ENCODE results near the gene DNAAF6. TPM values are rescaled to one million over a fixed set of nuclear protein-coding genes. Genes with fewer than 3 reads are reported as not detected.
"Not testable (repeated sequence)": the region's sequence is repeated elsewhere in the genome, so short reads cannot be mapped to it uniquely, and the experiment has no call there.

The DNAAF6 gene
- total RNA-seq: not detected
- long read RNA-seq: 0 reads

DNA sequence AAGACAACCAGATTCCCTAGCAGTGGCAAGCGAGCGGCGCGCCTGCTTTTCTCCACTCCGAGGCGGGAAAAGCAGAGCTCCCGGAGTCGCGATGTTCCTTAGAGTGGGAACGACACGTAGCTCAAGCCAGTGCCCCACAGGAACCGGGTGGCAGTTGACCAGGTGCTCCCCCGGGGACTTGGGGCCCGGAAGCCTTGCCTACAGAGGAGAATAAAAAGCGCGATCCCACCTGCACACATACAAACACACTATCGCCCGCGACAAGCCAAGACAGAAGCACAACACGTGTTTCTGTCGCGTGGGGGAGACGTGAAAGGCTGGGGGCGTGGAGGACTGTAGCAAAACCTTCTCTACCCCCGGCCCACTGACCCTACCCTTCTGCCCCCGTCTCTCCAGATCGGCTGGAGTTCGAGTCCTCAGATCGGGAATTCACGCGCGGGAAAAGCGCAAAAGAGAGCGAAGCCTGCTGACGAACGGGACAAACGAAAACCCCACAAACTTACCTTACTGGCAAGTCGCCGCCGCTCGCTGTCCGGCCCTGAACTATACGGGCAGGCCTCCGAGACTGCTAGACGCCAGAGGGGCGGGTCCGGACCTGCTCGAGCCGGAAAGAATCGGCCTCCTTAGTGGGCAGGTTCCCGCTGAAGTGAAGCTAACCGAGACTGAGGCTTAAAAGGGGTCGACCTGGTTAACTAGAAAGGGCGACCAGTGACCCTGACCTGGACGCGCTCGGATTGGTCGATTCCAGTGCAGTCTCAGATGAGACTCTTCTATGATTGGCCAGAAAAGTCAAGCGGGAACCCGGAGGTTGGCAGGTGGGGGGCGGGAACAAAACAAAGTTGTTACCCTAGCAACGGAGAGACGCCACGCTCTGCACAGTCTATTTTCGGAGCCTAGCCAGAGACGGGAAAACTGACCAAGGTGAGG lies at the start of gene DNAAF6, which contains the start of gene NUP62CL:
DNAAF6 (plus strand) TSS at position 842 of the 927 bp plus-strand sequence. CDS start 6,265 bp downstream, outside the sequence.
NUP62CL (minus strand) TSS at position 664 of the 927 bp plus-strand sequence. CDS start 31,287 bp downstream, outside the sequence.
- intact Hi-C loops (cut with micrococcal nuclease): no loop called here
- DNase-seq: peak; percentile 63
- peak; percentile 94 for ATAC-seq

DNA sequence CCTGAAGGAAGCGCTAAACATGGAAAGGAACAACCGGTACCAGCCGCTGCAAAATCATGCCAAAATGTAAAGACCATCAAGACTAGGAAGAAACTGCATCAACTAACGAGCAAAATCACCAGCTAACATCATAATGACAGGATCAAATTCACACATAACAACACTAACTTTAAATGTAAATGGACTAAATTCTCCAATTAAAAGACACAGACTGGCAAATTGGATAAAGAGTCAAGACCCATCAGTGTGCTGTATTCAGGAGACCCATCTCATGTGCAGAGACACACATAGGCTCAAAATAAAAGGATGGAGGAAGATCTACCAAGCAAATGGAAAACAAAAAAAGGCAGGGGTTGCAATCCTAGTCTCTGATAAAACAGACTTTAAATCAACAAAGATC lies 48.8 kb upstream of the DNAAF6 start:
- DNase-seq; intact Hi-C loops (cut with micrococcal nuclease); ATAC-seq: not testable (repeated sequence)

DNA sequence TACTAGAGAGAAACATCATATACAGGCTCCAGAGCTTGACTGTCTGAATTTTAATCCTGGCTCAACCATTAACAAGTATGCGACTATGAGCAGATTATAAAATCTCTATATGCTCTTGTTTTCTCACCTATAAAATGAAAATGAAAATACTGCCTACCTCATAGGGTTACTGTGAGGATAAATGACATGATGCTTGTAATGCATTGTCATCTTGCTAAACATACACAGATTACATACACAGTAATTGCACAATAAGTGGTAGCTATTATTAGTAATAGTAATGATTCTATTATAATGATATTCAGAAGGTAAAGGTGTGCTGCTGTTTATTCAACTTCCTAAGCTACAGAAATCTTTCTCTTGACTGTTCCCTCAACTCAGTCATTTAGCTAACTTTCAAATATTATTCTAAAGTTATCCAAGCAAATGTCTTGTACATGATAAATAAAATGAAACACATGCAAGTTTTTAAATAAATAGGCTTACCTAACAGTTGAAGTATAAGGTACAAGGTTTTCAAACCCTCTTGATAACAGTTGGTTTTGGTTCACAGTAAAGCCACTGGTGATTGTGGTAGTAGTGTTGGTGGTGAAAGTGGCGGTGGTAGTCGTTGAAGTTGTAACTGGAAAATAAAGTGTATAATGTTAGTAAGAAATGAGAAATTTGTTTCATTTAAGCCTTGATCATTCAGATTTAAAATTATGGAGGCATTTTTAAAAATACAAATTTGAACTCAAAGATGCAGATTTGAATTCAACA lies 39.1 kb upstream of the DNAAF6 start:
- intact Hi-C loops (cut with micrococcal nuclease): no loop called here
- ATAC-seq: no peak
- DNase-seq: no peak

DNA sequence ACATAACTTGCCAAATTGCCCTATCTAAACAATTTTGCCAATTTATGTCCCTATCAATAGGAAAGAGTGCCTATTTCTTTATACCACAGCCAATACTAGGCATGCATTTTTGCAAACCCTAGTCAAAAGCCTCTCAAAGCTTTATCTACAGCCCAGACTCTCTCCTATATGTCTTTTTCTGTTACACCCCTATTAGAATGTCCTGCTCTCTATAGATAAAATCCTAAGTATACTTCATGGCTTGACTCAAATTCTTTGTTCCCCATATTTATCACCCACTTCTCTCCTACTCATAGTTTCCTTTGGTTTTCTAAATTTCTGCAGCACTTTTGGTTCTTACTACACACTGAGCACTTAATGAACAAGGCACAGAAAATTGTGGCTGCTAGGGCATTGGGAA lies 38.2 kb upstream of the DNAAF6 start:
- ATAC-seq: no peak
- intact Hi-C loops (cut with micrococcal nuclease): no loop called here
- no peak for DNase-seq

DNA sequence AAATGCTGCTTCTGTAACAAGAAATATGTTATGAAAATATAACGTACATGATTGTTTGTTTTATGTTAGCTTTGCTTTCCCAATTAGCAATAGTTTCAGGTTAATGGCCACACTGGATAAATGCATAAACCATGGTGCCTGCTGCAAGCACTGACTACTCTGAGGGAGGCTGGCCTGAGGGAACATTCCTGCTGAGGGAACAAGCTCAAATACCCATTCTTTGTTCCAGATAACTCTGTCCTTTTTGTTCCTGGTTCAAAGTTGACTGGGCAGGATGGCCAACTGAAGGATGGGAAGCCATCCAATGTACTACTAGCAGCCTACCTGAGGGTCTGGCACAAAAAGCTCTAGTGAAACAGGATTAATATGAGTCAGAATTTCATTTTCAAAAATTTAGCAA lies 37.7 kb upstream of the DNAAF6 start:
- DNase-seq (no peak), ATAC-seq (no peak)
- intact Hi-C loops (cut with micrococcal nuclease): no loop called here

DNA sequence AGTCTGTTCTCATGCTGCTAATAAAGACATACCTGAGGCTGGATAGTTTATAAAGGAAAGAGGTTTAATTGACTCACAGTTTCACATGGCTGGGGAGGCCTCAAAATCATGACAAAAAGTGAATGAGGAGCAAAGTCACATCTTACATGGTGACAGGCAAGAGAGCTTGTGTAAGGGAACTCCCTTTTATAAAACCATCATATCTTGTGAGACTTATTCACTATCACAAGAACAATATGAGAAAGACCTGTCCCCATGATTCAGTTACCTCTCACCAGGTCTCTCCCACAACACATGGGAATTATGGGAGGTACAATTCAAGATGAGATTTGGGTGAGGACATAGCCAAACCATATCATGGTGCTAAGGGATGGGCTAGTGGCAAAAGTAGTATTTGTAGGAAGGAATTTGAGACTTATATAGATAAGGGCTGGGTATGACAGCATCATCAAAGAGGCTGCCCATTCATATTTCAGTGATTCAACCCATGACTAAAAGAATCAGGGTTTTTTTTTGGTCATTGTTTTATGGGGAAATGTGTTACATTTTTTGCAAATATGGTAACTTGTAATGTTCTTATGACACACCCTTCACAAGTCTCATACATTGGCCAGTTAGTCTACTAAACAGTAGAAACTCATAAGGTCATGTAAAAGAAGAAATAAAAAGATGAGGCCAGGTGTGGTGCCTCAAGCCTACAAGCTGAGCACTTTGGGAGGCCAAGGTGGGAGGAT lies 34.9 kb upstream of the DNAAF6 start:
- intact Hi-C loops (cut with micrococcal nuclease): no loop called here
- ATAC-seq: no peak
- no peak for DNase-seq

DNA sequence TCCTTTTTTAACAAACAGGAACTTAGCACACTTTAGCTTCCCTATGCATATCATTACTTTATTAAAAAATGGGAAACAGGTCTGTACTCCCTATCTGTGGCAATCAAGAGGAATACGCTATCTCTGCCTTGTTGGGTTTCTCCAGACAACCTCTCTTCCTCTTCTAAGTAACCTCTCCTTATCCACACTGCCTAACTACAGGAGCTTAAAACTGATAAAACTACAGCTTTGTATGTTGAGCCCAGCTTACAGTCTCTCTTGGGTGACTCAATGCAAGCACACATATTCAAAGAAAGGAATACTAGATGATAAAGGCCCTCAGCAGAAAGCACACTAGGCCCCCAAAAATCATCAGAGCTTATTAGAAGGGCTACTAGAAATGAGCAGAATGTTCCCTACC lies 9.1 kb upstream of the DNAAF6 start:
- intact Hi-C loops (cut with micrococcal nuclease): no loop called here
- no peak for ATAC-seq
- no peak for DNase-seq

DNA sequence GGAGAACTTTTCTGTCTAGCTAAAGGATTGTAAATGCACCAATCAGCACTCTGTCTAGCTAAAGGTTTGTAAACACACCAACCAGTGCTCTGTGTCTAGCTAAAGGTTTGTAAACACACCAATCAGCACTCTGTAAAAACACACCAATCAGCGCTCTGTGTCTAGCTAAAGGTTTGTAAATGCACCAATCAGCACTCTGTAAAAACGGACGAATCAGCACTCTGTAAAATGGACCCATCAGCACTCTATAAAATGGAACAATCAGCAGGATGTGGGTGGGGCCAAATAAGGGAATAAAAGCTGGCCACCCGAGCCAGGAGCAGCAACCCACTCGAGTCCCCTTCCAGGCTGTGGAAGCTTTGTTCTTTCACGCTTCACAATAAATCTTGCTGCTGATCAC lies 8.3 kb upstream of the DNAAF6 start:
- DNase-seq; ATAC-seq; intact Hi-C loops (cut with micrococcal nuclease): not testable (repeated sequence)

DNA sequence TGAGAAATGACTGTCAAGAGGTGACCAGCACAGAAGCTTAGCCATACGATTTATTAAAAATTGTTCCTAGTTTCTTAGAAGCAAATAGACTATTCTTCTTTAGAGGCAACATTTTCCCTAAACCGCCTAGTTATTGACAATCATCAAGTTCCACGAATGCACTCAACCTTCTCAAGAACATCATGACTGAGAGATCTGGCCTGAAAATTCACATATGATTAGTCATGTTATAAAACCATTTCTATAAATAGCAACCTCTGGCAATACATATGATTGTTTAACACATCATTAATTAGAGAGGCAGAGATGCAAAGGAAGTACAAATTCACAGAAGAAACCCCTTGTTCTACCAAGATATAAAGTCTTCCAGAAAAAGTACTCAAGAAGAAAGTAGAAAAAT lies 6.9 kb upstream of the DNAAF6 start:
- DNase-seq (no peak), ATAC-seq (no peak)
- intact Hi-C loops (cut with micrococcal nuclease): no loop called here

DNA sequence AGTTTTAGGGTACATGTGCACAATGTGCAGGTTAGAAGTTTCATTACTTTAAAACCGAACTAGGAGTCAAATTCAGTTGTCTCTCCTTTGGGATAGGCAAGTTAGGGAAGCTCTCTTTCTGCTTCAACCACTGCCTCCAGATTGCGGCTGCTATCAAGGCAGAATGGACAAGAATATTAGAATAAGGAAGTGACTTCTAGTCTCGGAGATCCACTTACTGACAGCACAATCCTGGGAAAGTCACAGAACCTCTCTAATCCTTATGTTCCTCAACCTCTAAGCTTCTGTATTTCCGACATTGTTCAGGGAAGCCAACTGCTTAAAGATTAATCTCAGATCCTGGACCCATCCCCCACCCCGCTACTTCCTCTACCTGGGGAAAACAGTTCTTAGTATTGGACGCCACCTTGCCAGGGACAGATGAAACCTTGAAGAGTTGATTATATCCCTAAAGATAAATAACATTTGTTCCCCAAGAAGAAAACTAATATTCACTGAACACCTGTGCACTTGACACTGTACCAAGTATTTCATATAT lies 2.3 kb upstream of the DNAAF6 start:
- ATAC-seq (no peak), DNase-seq (no peak)
- intact Hi-C loops (cut with micrococcal nuclease): no loop called here

DNA sequence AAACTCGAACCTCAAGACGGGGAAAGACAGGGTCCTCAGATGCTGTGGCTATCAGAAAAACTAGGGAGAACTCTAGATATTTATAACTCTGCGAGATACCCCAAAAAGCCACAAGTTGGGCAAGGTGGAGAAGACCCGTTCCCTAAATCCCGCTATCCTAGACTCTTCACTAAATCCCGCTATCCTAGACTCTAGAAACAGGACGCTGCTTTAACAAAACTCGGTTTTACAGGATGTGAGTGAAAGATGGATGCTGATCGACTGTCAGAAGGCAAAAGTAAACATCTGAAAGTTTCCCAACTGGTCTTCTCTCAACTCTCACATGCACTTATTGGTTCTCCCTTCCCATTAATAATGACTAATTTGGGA lies 270 bp downstream of the DNAAF6 start:
- intact Hi-C loops (cut with micrococcal nuclease): no loop called here
- no peak for DNase-seq
- ATAC-seq: no peak

DNA sequence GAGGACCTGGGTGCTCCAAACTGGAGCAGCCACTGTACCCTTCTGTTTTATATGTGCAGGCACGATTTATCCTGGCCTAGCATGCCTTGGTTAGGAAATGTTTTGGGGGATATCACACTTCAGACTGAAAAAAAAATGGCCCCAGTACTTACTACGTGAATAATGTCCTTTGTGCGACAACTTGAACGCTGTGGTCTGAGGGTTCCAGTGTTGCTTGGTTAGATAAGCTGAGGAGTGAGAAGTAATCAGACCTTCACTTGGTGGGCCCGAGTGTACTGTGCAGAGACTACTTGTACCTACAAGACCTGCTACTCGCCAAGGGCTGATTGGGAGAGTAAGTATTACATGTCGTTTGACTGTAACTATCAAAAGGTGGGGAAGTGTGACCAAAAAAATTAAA lies 678 bp downstream of the DNAAF6 start:
- intact Hi-C loops (cut with micrococcal nuclease): no loop called here
- ATAC-seq (no peak), DNase-seq (no peak)

DNA sequence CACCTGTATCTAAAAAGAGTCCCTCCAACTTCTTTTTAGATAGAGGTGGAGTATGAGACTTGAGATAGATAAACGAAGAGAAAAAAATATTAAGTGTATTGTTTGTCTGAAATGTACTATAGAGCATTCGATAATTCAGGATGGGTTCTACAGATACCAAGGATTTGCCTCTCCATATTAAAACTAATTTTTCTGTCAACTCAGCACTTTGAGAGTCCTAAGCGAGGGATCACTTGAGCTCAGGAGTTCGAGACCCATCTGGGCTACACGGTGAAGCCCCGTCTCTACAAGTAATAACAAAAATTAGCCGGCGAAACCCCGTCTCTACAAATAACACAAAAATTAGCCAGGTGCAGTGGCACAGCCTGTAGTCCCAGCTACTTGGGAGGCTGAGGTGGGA lies 1.5 kb downstream of the DNAAF6 start:
- no peak for DNase-seq
- intact Hi-C loops (cut with micrococcal nuclease): no loop called here
- no peak for ATAC-seq

DNA sequence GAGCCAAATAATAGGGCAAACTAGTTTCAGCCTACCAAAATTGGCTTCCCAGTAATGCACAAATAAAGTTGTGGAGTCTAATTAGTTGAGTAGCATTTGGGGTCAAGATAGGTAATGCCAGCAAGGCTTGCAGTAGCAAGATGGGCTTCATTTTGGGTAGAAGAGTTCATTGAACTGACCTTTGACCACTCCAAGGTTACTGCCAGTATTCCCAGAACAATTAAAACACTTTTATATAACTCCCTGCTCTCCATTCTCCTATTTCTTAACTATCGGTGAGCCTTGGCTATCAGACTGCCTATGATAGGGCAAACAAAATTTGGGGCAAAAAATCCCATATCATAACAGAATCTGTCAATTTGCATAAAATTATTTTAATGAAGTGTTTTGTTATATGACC lies 7.1 kb downstream of the DNAAF6 start:
- no peak for DNase-seq
- intact Hi-C loops (cut with micrococcal nuclease): no loop called here
- ATAC-seq: no peak

DNA sequence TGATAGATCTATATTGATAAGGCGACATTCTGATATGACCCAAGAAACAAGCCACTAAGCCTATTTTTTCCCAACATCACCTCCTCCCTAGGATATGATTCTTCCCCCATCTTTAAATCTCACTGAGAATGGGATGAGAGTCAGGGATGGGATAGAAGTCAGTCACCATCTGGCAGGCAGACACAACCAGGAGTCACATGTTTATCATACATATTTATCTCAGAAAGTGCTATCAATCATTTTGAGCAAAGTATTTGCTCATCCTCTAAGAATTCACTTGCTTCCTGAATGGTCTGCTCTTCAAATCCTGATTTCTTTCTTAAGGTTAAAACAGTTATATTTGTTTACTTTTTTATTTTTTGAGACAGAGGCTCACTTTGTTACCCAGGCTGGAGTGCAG lies 20.3 kb downstream of the DNAAF6 start:
- DNase-seq: no peak
- no peak for ATAC-seq
- intact Hi-C loops (cut with micrococcal nuclease): no loop called here

DNA sequence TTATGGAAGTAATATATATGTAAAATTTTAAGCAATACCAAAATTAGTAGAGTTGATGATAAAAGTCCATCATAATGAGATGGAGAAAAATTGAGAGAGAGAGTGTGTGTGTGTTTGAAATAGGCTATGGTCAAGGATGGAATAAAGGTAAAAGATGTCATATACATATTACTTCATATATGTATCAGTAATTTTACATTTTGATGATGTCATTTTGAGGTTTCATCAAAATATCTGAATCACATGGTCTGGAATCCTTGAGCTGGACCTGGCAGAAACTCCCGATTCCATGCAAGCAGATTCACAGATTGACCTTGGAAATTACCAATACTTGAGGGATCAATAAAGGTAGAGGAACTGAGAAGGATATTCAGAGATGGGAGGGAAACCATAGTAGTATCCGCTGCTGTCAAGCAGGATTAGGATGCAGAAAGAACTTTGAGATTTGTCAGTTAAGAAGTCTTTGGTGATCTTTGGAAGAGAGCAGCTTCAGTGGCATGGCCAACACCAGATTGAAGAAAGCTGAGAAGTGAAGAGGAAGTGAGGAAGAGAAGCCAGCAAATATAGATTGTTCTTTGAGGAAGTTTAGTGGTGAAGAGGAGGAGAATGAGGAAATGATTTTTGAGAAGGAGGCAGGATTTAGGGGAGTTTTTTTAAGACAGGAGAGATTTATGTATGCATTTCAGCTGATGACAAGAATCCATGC lies 21.5 kb downstream of the DNAAF6 start:
- intact Hi-C loops (cut with micrococcal nuclease): no loop called here
- DNase-seq: no peak
- no peak for ATAC-seq

DNA sequence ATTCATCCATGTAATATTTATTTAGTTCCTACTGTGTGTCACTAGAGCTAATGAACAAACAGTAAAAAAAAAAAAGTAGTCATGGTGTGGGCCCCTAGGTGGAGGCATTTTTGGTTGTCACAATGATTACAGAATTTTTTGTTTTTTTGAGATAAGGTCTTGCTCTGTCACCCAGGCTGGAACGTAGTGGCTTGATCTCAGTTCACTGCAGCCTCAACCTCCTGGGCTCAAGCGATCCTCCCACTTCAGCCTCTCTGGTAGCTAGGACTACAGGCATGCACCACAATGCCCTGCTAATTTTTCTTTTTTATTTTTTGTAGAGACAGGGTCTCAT lies 22.0 kb downstream of the DNAAF6 start:
- intact Hi-C loops (cut with micrococcal nuclease): no loop called here
- ATAC-seq: no peak
- DNase-seq: no peak

DNA sequence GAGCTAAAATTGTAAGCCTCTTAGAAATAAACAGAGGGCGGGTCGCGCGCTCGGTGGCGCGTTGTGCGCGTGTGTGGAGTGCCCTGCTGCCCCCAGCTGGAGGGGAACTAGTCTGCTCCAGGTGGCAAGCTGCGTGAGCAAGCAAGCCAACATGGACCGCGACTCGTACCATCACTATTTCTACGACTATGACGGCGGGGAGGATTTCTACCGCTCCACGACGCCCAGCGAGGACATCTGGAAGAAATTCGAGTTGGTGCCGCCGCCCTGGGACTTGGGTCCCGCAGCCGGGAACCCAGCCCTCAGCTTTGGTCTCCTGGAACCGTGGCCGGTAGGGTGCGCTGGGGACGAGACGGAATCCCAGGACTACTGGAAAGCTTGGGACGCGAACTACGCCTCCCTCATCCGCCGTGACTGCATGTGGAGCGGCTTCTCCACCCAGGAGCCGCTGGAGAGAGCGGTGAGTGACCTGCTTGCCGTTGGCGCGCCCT lies 66.1 kb downstream of the DNAAF6 start:
- DNase-seq (peak; percentile 22), ATAC-seq (no peak)
- intact Hi-C loops (cut with micrococcal nuclease): no loop called here

DNA sequence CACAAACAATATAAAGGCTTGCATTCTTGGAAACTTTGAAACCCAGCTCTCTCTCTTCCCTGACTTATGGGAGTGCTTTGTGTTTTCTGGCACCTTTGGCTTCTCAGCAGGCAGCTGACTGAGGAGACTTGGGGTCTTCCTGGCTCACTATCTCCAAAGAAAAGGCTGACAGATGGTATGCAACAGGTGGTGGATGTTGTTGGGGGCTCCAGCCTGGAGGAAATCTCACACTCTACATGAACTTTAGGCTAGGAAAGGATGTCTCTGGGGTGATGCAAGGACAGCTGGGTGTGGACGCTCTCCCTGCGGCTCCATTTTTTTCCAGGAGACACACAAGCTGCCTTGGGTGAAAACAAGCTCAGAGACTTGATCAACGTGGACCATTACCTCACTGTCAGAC lies 67.4 kb downstream of the DNAAF6 start:
- ATAC-seq (no peak), DNase-seq (no peak)
- intact Hi-C loops (cut with micrococcal nuclease): no loop called here
